ES-I3 (cell line): ENCODE measurements around the gene RALBP1.

Experiments used
- H3K36me3 ChIP-seq: 2 replicates; pipeline ENCODE4 v1.6.1; 2013; ENCODE audit warnings: mild to moderate bottlenecking, low read length, control low read depth, moderate library complexity; ENCODE audit not compliant: insufficient read depth
- H3K4me1 ChIP-seq: 2 replicates; pipeline ENCODE4 v1.6.1; 2013; ENCODE audit warnings: mild to moderate bottlenecking, control low read depth, low read length; ENCODE audit not compliant: insufficient read depth
- H3K9ac ChIP-seq: 2 replicates; pipeline ENCODE4 v1.6.1; 2013; ENCODE audit warnings: low read depth, mild to moderate bottlenecking, low read length, moderate library complexity
- H3K9me3 ChIP-seq: 2 replicates; pipeline ENCODE4 v1.6.1; 2013; ENCODE audit warnings: mild to moderate bottlenecking, low read length, moderate library complexity; ENCODE audit not compliant: control insufficient read depth, insufficient read depth

Gene RALBP1

GRCh38 chr18:9536354-9537152 lies 61.2 kb downstream of the RALBP1 start:
- no peak overlapping the region for H3K9ac ChIP-seq
- no peaks in the 10 kb centered on the region for H3K4me1 ChIP-seq
- no peaks in the 10 kb centered on the region; the same call in none of the 2 replicates for H3K36me3 ChIP-seq
- no peaks in the 10 kb centered on the region for H3K9me3 ChIP-seq

- H3K36me3 ChIP-seq, result no peaks in the 10 kb centered on the region; the same call in none of the 2 replicates
- no peak overlapping the region for H3K9ac ChIP-seq
- no peaks in the 10 kb centered on the region for H3K4me1 ChIP-seq
- no peaks in the 10 kb centered on the region for H3K9me3 ChIP-seq
Observed at GRCh38 chr18:9537677-9538076, 62.4 kb downstream of the RALBP1 start.

- no peaks in the 10 kb centered on the region for H3K9me3 ChIP-seq
- H3K4me1 ChIP-seq, result no peaks in the 10 kb centered on the region
- no peaks in the 10 kb centered on the region; the same call in none of the 2 replicates for H3K36me3 ChIP-seq
- no peak overlapping the region for H3K9ac ChIP-seq
Observed at GRCh38 chr18:9539283-9539682, 64.0 kb downstream of the RALBP1 start.

GRCh38 chr18:9539938-9540337 lies 64.6 kb downstream of the RALBP1 start:
- Histone ChIP-seq H3K9ac (no peak overlapping the region), H3K36me3 (no peaks in the 10 kb centered on the region; the same call in none of the 2 replicates), H3K9me3 (no peaks in the 10 kb centered on the region), H3K4me1 (no peaks in the 10 kb centered on the region)

- no peaks in the 10 kb centered on the region for H3K9me3 ChIP-seq
- no peak overlapping the region for H3K9ac ChIP-seq
- no peaks in the 10 kb centered on the region for H3K4me1 ChIP-seq
- peaks cover 10% of the 10 kb centered on the region for H3K36me3 ChIP-seq
Observed at GRCh38 chr18:9542924-9543323, 67.6 kb downstream of the RALBP1 start.

- H3K9ac ChIP-seq, result no peak overlapping the region
- H3K4me1 ChIP-seq, result no peaks in the 10 kb centered on the region
- peaks cover 23% of the 10 kb centered on the region for H3K36me3 ChIP-seq
- no peaks in the 10 kb centered on the region for H3K9me3 ChIP-seq
Observed at GRCh38 chr18:9545029-9545428, 69.7 kb downstream of the RALBP1 start.

- Histone ChIP-seq H3K9me3 (no peaks in the 10 kb centered on the region), H3K4me1 (no peaks in the 10 kb centered on the region), H3K9ac (no peak overlapping the region), H3K36me3 (peaks cover 29% of the 10 kb centered on the region)
Observed at GRCh38 chr18:9546468-9546867, 71.2 kb downstream of the RALBP1 start.

- Histone ChIP-seq H3K9me3 (peaks cover 3% of the 10 kb centered on the region), H3K36me3 (peaks cover 39% of the 10 kb centered on the region), H3K4me1 (no peaks in the 10 kb centered on the region), H3K9ac (no peak overlapping the region)
Observed at GRCh38 chr18:9547782-9548181, 72.5 kb downstream of the RALBP1 start.

GRCh38 chr18:9549405-9549804 lies 74.1 kb downstream of the RALBP1 start:
- Histone ChIP-seq H3K9ac (no peak overlapping the region), H3K36me3 (peaks cover 46% of the 10 kb centered on the region), H3K4me1 (no peaks in the 10 kb centered on the region), H3K9me3 (peaks cover 3% of the 10 kb centered on the region)

GRCh38 chr18:9550429-9550828 lies 75.1 kb downstream of the RALBP1 start:
- no peak overlapping the region for H3K9ac ChIP-seq
- H3K4me1 ChIP-seq, result no peaks in the 10 kb centered on the region
- peaks cover 3% of the 10 kb centered on the region for H3K9me3 ChIP-seq
- peaks cover 54% of the 10 kb centered on the region for H3K36me3 ChIP-seq

- no peak overlapping the region for H3K9ac ChIP-seq
- H3K9me3 ChIP-seq, result peaks cover 3% of the 10 kb centered on the region
- H3K36me3 ChIP-seq, result peaks cover 61% of the 10 kb centered on the region
- H3K4me1 ChIP-seq, result no peaks in the 10 kb centered on the region
Observed at GRCh38 chr18:9552191-9552590, 76.9 kb downstream of the RALBP1 start.

- Histone ChIP-seq H3K4me1 (no peaks in the 10 kb centered on the region), H3K9ac (no peak overlapping the region), H3K9me3 (peaks cover 3% of the 10 kb centered on the region), H3K36me3 (peaks cover 61% of the 10 kb centered on the region)
Observed at GRCh38 chr18:9552616-9553015, 77.3 kb downstream of the RALBP1 start.

GRCh38 chr18:9557250-9557943 lies 82.1 kb downstream of the RALBP1 start:
- H3K4me1 ChIP-seq, result no peaks in the 10 kb centered on the region
- H3K9ac ChIP-seq, result no peak overlapping the region
- H3K9me3 ChIP-seq, result peaks cover 2% of the 10 kb centered on the region; the same call in 1 of the 2 replicates
- peaks cover 39% of the 10 kb centered on the region for H3K36me3 ChIP-seq

- Histone ChIP-seq H3K36me3 (peaks cover 43% of the 10 kb centered on the region), H3K4me1 (no peaks in the 10 kb centered on the region), H3K9ac (no peak overlapping the region), H3K9me3 (no peaks in the 10 kb centered on the region)
Observed at GRCh38 chr18:9558387-9559064, 83.2 kb downstream of the RALBP1 start.
